H9 (cell line): ENCODE data around the gene ETV6. TPM values are rescaled to one million over a fixed set of nuclear protein-coding genes. Genes with fewer than 3 reads are reported as not detected.
A peak's percentile ranks its signal among the peaks of the same experiment; 100 is the strongest.

Experiments used
- DNase-seq: peaks from one replicate; pipeline ENCODE4 v3.0.0-alpha.2; 2017
- H2AFZ ChIP-seq: one replicate; pipeline ENCODE4 v1.6.1; 2013; ENCODE audit warnings: mild to moderate bottlenecking, low read length, control low read depth, moderate library complexity
- H2AK5ac ChIP-seq: 2 replicates; pipeline ENCODE4 v1.6.1; 2013; ENCODE audit warnings: low read length, control low read depth, mixed read lengths; ENCODE audit not compliant: insufficient read length
- H2BK120ac ChIP-seq: one replicate; pipeline ENCODE4 v1.6.1; 2013; ENCODE audit warnings: low read depth, mild to moderate bottlenecking, low read length, control low read depth, inconsistent platforms; ENCODE audit not compliant: poor library complexity, severe bottlenecking
- H2BK12ac ChIP-seq: 2 replicates; pipeline ENCODE4 v1.6.1; 2013; ENCODE audit warnings: low read length, control low read depth, mixed read lengths, low read depth; ENCODE audit not compliant: insufficient read length
- H2BK15ac ChIP-seq: 2 replicates; pipeline ENCODE4 v1.6.1; 2013; ENCODE audit warnings: low read depth, low read length, control low read depth
- H2BK20ac ChIP-seq: one replicate; pipeline ENCODE4 v1.6.1; 2013; ENCODE audit warnings: low read depth, mild to moderate bottlenecking, low read length, control low read depth, inconsistent platforms; ENCODE audit not compliant: poor library complexity, severe bottlenecking
- H2BK5ac ChIP-seq: 2 replicates; pipeline ENCODE4 v1.6.1; 2013; ENCODE audit warnings: low read length, control low read depth, mixed read lengths; ENCODE audit not compliant: insufficient read length
- H3K14ac ChIP-seq: 2 replicates; pipeline ENCODE4 v1.6.1; 2013; ENCODE audit warnings: low read length, control low read depth; ENCODE audit not compliant: insufficient read depth
- H3K18ac ChIP-seq: 2 replicates; pipeline ENCODE4 v1.6.1; 2013; ENCODE audit warnings: low read depth, mild to moderate bottlenecking, mixed read lengths, low read length, control low read depth; ENCODE audit not compliant: insufficient read length
- H3K23ac ChIP-seq: 2 replicates; pipeline ENCODE4 v1.6.1; 2013; ENCODE audit warnings: low read length, control low read depth, mixed read lengths, low read depth; ENCODE audit not compliant: insufficient read length
- H3K23me2 ChIP-seq: 2 replicates; pipeline ENCODE4 v1.6.1; 2013; ENCODE audit warnings: low read depth, mild to moderate bottlenecking, mixed read lengths, low read length, control low read depth; ENCODE audit not compliant: insufficient read length, poor library complexity, severe bottlenecking
- H3K27ac ChIP-seq: 2 replicates; pipeline ENCODE4 v1.5.1; 2013; ENCODE audit warnings: low read length, control low read depth, mixed read lengths, low read depth; ENCODE audit not compliant: insufficient read length
- H3K27me3 ChIP-seq: 2 replicates; pipeline ENCODE4 v1.6.1; 2013; ENCODE audit warnings: low read length, control low read depth, inconsistent platforms; ENCODE audit not compliant: insufficient read depth
- H3K4ac ChIP-seq: 2 replicates; pipeline ENCODE4 v1.6.1; 2013; ENCODE audit warnings: low read depth, mild to moderate bottlenecking, control low read depth, inconsistent platforms, low read length, moderate library complexity
- H3K4me1 ChIP-seq: 2 replicates; pipeline ENCODE4 v1.6.1; 2013; ENCODE audit warnings: low read length, control low read depth, inconsistent platforms; ENCODE audit not compliant: insufficient read depth
- H3K4me2 ChIP-seq: 2 replicates; pipeline ENCODE4 v1.6.1; 2013; ENCODE audit warnings: low read length, control low read depth, mixed read lengths; ENCODE audit not compliant: insufficient read length, insufficient read depth
- H3K56ac ChIP-seq: 2 replicates; pipeline ENCODE4 v1.6.1; 2013; ENCODE audit warnings: low read depth, mild to moderate bottlenecking, mixed read lengths, low read length, control low read depth; ENCODE audit not compliant: insufficient read length
- H3K79me1 ChIP-seq: 2 replicates; pipeline ENCODE4 v1.6.1; 2013; ENCODE audit warnings: low read depth, mild to moderate bottlenecking, moderate library complexity, low read length, control low read depth, inconsistent platforms; ENCODE audit not compliant: insufficient read depth, poor library complexity, severe bottlenecking
- H3K79me2 ChIP-seq: 2 replicates; pipeline ENCODE4 v1.6.1; 2013; ENCODE audit warnings: low read length, control low read depth, inconsistent platforms; ENCODE audit not compliant: insufficient read depth
- H3K9ac ChIP-seq: 2 replicates; pipeline ENCODE4 v1.6.1; 2013; ENCODE audit warnings: low read length, control low read depth, mixed read lengths; ENCODE audit not compliant: insufficient read length; ENCODE audit errors: extremely low read depth
- H3K9me3 ChIP-seq: one replicate; pipeline ENCODE4 v1.6.1; 2013; ENCODE audit warnings: low read depth, low read length, inconsistent platforms; ENCODE audit not compliant: control insufficient read depth
- H3T11ph ChIP-seq: one replicate; pipeline ENCODE4 v1.6.1; 2013; ENCODE audit warnings: mild to moderate bottlenecking, low read length, control low read depth, inconsistent platforms
- H4K20me1 ChIP-seq: one replicate; pipeline ENCODE4 v1.6.1; 2013; ENCODE audit not compliant: control insufficient read depth, insufficient read length, insufficient read depth
- H4K5ac ChIP-seq: 2 replicates; pipeline ENCODE4 v1.6.1; 2013; ENCODE audit warnings: low read depth, mild to moderate bottlenecking, mixed read lengths, low read length, control low read depth; ENCODE audit not compliant: insufficient read length
- H4K8ac ChIP-seq: replicated peaks from 2 replicates; pipeline ENCODE4 v1.6.1; 2013; ENCODE audit warnings: low read length, control low read depth, mixed read lengths, low read depth; ENCODE audit not compliant: insufficient read length
- H4K91ac ChIP-seq: 2 replicates; pipeline ENCODE4 v1.6.1; 2013; ENCODE audit warnings: low read depth, mild to moderate bottlenecking, moderate library complexity, mixed read lengths, low read length, control low read depth; ENCODE audit not compliant: insufficient read length
- H3K27ac Mint-ChIP-seq, 3 experiments: 2 replicates in 2 of 3; 3 replicates in 1 of 3; pipeline ENCODE4 v1.8.0; 2020 to 2021; ENCODE audit warnings: mixed read lengths in 3 of 3, mild to moderate bottlenecking in 1 of 3, moderate library complexity in 1 of 3
- H3K27me3 Mint-ChIP-seq: 2 replicates; pipeline ENCODE4 v1.8.0; 2021; ENCODE audit warnings: low read depth, mild to moderate bottlenecking, moderate library complexity, mixed read lengths
- H3K36me3 Mint-ChIP-seq, 3 experiments: 2 replicates in 2 of 3; 3 replicates in 1 of 3; pipeline ENCODE4 v1.8.0; 2020 to 2021; ENCODE audit warnings: low read depth in 3 of 3, mixed read lengths in 3 of 3; ENCODE audit not compliant: insufficient read depth in 1 of 3
- H3K4me1 Mint-ChIP-seq, 2 experiments: 2 replicates each; pipeline ENCODE4 v1.8.0; 2020; ENCODE audit warnings: mixed read lengths in 2 of 2
- H3K4me3 Mint-ChIP-seq, 2 experiments: 2 replicates in 1 of 2; 3 replicates in 1 of 2; pipeline ENCODE4 v1.8.0; 2020 to 2021; ENCODE audit warnings: mild to moderate bottlenecking in 2 of 2, mixed read lengths in 2 of 2, moderate library complexity in 1 of 2
- H3K9me3 Mint-ChIP-seq, 2 experiments: 2 replicates in 1 of 2; 3 replicates in 1 of 2; pipeline ENCODE4 v1.8.0; 2020; ENCODE audit warnings: mild to moderate bottlenecking in 2 of 2, mixed read lengths in 2 of 2, moderate library complexity in 1 of 2
- WGBS: extraction: QIAGEN DNeasy Blood & Tissue Kit; methylation state at CpG from one replicate; pipeline ENCODE4 v1.1.7; 2013; ENCODE audit warnings: missing lambda C conversion rate, low lambda C conversion rate, mixed read lengths; ENCODE audit not compliant: insufficient read length; ENCODE audit errors: extremely low coverage; 5-methylcytosine and 5-hydroxymethylcytosine counted together
- total RNA-seq: library from RNA; stranded (reverse); gene quantifications from 2 replicates; pipeline ENCODE4 v1.2.1, GENCODE V29; 2021
- TF ChIP-seq, protein P1 (sequence below): fragments of 200-600 bp; sonication (generic); conservative IDR thresholded peaks from 3 replicates; pipeline ENCODE4 v1.8.0; 2021; ENCODE audit warnings: antibody characterized with exemption, mild to moderate bottlenecking

The ETV6 gene
- total RNA-seq, 1 experiment from 2014 or later = 28.7 TPM

DNA sequence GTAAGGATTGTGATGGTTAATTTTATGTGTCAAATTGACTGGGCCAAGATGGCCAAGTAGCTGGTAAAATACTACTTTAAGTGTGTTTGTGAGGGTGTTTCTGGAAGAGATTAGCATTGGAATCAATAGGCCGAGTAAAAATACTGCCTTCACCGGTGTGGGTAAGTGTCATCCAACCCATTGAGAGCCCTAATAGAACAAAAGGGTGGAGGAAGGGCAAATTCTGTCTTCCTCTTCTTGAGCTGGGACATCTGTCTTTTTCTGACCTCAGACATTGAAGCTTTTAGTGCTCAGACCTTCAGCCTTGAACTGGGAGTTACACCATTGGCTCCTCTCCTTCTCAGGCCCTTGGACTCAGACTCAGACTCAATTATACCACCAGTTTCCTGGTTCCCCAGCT lies 8.0 kb upstream of the ETV6 start:
- H3K23me2 ChIP-seq = no peaks in the 10 kb centered on the region
- H3K9me3 ChIP-seq = peaks cover 3% of the 10 kb centered on the region
- no peaks in the 10 kb centered on the region for H3K27me3 ChIP-seq
- no peak overlapping the region for H3K18ac ChIP-seq
- H4K20me1 ChIP-seq = no peaks in the 10 kb centered on the region
- H2AFZ ChIP-seq = no peak overlapping the region
- Mint-ChIP-seq H3K27me3 (no peaks in the 10 kb centered on the region), H3K9me3 (peaks cover 17 to 30% of the 10 kb centered on the region in 2 experiments), H3K36me3 (peaks cover 8 to 20% (median 11%) of the 10 kb centered on the region in 3 experiments; a peak in 5 of 7 replicates), H3K27ac (peak overlapping the region in 1 of 3 experiments; percentile 18; a peak in 1 of 7 replicates), H3K4me3 (no peak overlapping the region), H3K4me1 (peaks cover 7 to 15% of the 10 kb centered on the region in 2 experiments)
- no peaks in the 10 kb centered on the region for H3K79me1 ChIP-seq
- no peak overlapping the region for H3K9ac ChIP-seq
- no peak overlapping the region for H2BK5ac ChIP-seq
- no peak for DNase-seq
- H4K5ac ChIP-seq = no peak overlapping the region
- H3K4me2 ChIP-seq = no peak overlapping the region
- H2BK12ac ChIP-seq = no peak overlapping the region
- no peak overlapping the region for H3K27ac ChIP-seq
- no peak overlapping the region for H3T11ph ChIP-seq
- TF ChIP-seq, protein P1, sequence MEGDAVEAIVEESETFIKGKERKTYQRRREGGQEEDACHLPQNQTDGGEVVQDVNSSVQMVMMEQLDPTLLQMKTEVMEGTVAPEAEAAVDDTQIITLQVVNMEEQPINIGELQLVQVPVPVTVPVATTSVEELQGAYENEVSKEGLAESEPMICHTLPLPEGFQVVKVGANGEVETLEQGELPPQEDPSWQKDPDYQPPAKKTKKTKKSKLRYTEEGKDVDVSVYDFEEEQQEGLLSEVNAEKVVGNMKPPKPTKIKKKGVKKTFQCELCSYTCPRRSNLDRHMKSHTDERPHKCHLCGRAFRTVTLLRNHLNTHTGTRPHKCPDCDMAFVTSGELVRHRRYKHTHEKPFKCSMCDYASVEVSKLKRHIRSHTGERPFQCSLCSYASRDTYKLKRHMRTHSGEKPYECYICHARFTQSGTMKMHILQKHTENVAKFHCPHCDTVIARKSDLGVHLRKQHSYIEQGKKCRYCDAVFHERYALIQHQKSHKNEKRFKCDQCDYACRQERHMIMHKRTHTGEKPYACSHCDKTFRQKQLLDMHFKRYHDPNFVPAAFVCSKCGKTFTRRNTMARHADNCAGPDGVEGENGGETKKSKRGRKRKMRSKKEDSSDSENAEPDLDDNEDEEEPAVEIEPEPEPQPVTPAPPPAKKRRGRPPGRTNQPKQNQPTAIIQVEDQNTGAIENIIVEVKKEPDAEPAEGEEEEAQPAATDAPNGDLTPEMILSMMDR = no peak
- H3K4me1 ChIP-seq = no peaks in the 10 kb centered on the region; the same call in 1 of the 2 replicates
- H2BK120ac ChIP-seq = no peak overlapping the region
- no peaks in the 10 kb centered on the region for H3K79me2 ChIP-seq
- H3K56ac ChIP-seq = no peak overlapping the region
- no peak overlapping the region for H4K8ac ChIP-seq
- no peak overlapping the region for H3K14ac ChIP-seq
- no peak overlapping the region for H2AK5ac ChIP-seq
- H3K23ac ChIP-seq = no peak overlapping the region
- no peak overlapping the region for H2BK20ac ChIP-seq
- H2BK15ac ChIP-seq = no peak overlapping the region
- H3K4ac ChIP-seq = no peak overlapping the region
- H4K91ac ChIP-seq = no peak overlapping the region
- WGBS = no CpG with 5 or more reads among the region's 2 CpGs
